ENCODE data around the gene AKR1C2. TPM values are rescaled to one million over a fixed set of nuclear protein-coding genes. Genes with fewer than 3 reads are reported as not detected.

Gene AKR1C2
- total RNA-seq, 1 donor from 2014 or later: 87.5 TPM

DNA sequence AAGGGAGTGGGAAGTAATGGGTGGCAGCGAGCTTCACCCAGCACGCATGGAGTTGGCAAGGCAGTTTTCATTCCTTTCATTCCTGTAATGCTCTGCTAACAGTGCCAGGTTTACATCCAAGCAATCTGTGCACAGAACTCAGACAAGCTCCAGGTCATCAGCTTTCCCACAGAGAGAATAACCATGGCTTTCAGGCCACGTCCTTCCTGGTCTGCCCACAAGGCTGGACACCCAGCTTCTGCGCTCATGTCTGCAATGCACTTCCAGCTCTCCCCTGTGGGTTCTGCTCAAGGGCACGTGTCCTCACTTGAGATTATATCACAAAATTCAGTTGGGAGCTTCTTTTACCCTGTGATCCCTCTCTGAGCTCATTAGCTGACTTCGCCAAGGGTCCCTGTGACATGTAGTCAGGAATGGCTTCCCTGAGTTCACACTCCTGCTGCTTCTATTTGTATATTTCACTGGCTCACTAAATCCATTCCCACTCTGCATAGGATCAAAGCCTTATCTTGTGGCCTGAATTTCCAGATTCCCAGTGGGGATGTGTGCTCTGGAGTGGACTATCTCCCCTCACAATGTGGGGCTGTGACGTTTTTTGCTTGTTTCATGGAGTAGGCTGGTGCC, 18.6 kb downstream of the AKR1C2 start:
- DNase-seq (ENCODE audit: extremely low spot score, unreplicated experiment): no peak
- Mint-ChIP-seq H3K9me3 (no peaks in the 10 kb centered on the region), H3K4me3 (no peak overlapping the region), H3K36me3 (no peaks in the 10 kb centered on the region), H3K27ac (peak overlapping the region; percentile 18), H3K27me3 (no peaks in the 10 kb centered on the region), H3K4me1 (ENCODE audit: unreplicated experiment) (peaks cover 8% of the 10 kb centered on the region)
- TF ChIP-seq, protein P1, sequence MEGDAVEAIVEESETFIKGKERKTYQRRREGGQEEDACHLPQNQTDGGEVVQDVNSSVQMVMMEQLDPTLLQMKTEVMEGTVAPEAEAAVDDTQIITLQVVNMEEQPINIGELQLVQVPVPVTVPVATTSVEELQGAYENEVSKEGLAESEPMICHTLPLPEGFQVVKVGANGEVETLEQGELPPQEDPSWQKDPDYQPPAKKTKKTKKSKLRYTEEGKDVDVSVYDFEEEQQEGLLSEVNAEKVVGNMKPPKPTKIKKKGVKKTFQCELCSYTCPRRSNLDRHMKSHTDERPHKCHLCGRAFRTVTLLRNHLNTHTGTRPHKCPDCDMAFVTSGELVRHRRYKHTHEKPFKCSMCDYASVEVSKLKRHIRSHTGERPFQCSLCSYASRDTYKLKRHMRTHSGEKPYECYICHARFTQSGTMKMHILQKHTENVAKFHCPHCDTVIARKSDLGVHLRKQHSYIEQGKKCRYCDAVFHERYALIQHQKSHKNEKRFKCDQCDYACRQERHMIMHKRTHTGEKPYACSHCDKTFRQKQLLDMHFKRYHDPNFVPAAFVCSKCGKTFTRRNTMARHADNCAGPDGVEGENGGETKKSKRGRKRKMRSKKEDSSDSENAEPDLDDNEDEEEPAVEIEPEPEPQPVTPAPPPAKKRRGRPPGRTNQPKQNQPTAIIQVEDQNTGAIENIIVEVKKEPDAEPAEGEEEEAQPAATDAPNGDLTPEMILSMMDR (conservative IDR thresholded peaks at IDR 0.05): no peak

DNA sequence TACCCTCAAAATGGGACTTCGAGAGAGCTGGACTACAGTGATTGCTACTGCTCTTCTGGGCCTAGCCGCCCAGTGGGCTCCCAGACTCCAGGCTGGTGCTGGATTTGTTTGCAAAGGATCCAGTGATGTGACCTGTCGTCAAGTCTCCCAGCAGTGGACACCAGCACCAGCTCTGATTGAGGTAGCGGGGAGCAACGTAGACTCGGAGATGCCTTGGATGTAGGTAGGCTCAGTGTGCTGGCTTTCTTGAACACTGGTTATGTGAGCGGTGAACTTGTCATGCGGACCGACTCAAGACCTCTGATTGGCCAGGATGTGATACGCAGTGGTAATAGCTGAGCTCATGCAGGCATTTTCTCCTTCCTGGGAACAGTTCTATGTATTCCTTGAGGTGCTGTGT, 19.4 kb downstream of the AKR1C2 start:
- no peak for DNase-seq (ENCODE audit: extremely low spot score, unreplicated experiment)
- Mint-ChIP-seq H3K4me1 (ENCODE audit: unreplicated experiment) (peaks cover 8% of the 10 kb centered on the region), H3K27ac (no peak overlapping the region), H3K36me3 (no peaks in the 10 kb centered on the region), H3K4me3 (no peak overlapping the region), H3K27me3 (no peaks in the 10 kb centered on the region), H3K9me3 (no peaks in the 10 kb centered on the region)
- TF ChIP-seq, protein P1 (conservative IDR thresholded peaks at IDR 0.05): no peak

DNA sequence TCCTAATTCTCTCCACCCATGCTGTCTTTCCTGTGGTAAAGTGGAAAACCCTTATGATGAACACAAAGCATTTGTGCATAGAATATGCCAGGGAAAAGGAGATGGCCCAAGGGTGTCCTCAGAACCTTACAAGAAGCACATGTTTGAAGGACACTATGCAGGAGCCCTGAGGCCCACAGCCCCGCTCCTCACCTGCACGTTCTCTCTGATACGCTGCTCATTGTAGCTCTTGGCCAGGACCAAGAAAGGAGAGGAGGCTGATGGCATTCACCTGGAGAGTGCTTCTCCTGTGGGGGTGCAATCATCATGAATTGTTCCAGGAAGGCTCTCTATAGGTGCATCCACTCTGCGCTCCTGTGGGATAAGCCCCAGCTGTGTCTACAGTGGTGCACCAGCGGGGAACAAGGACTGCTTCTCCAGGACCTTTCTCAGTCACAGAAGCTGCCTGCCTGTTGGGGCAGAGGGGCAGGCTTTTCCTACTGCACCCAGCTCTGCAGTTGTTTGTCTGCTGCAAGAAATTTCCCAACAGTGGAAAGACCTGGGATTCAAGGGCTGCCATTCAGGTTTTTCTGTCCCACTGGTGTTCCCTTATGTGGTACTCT, 19.9 kb downstream of the AKR1C2 start:
- no peaks in the 10 kb centered on the region for H3K9me3 Mint-ChIP-seq
- H3K4me3 Mint-ChIP-seq: no peak overlapping the region
- DNase-seq (ENCODE audit: extremely low spot score, unreplicated experiment): no peak
- TF ChIP-seq, protein P1 (conservative IDR thresholded peaks at IDR 0.05): no peak
- no peak overlapping the region for H3K27ac Mint-ChIP-seq
- no peaks in the 10 kb centered on the region for H3K27me3 Mint-ChIP-seq
- no peaks in the 10 kb centered on the region for H3K36me3 Mint-ChIP-seq
- peaks cover 8% of the 10 kb centered on the region for H3K4me1 Mint-ChIP-seq (ENCODE audit: unreplicated experiment)

DNA sequence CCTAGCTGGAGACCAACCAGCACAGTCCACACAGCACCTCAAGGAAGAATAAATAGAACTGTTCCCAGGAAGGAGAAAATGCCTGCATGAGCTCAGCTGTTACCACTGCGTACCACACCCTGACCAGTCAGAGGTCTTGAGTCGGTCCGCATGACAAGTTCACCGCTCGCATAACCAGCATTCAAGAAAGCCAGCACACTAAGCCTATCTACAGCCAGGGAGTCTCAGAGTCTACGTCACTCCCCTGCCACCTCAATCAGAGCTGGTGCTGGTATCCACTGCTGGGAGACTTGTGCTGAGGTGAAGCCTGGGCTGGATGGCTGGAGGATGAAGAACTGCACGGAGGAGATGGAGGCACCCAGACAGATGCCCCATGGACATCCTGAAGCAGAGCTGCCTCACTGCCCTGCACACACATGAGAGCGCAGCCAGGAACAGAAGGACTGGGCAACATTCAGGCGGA, 20.9 kb downstream of the AKR1C2 start:
- TF ChIP-seq, protein P1 (conservative IDR thresholded peaks at IDR 0.05): no peak
- H3K9me3 Mint-ChIP-seq: no peaks in the 10 kb centered on the region
- H3K4me1 Mint-ChIP-seq (ENCODE audit: unreplicated experiment): peaks cover 8% of the 10 kb centered on the region
- H3K27ac Mint-ChIP-seq: peak overlapping the region; percentile 89
- H3K36me3 Mint-ChIP-seq: no peaks in the 10 kb centered on the region
- H3K4me3 Mint-ChIP-seq: no peak overlapping the region
- DNase-seq (ENCODE audit: extremely low spot score, unreplicated experiment): no peak
- H3K27me3 Mint-ChIP-seq: no peaks in the 10 kb centered on the region

DNA sequence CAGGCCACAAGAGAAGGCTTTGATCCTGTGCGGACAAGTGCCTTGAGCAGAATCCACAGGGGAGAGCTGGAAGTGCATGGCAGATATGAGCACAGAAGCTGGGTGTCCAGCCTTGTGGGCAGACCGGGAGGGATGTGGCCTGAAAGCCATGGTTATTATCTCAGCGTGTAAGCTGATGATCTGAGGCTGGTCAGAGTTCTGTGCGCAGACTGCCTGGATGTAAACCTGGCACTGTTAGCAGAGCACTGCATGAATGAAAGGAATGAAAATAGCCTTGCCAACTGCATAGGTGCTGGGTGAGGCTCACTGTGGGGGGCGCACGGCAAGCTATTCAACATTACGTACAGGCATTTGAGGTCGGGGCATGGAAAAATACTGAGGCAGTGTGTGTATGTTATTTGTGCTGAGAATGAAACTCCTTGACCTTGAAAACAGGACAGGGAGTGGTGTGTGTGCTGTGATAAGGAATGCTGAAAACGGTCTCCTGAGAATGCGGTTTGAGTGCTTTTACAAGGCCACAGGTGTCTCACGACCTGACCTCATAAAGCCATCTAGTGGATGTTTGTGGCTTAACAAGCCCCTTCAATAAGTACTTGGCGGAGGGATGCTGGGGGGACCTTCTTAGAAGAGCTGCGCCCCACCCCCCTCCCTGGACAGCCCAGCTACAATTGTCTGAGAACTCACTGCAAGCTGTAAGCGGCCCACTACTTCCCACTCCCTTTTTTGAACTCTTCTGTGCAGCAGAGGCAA, 21.8 kb downstream of the AKR1C2 start:
- no peaks in the 10 kb centered on the region for H3K27me3 Mint-ChIP-seq
- H3K27ac Mint-ChIP-seq: peak overlapping the region; percentile 89
- no peaks in the 10 kb centered on the region for H3K36me3 Mint-ChIP-seq
- H3K9me3 Mint-ChIP-seq: no peaks in the 10 kb centered on the region
- no peak for DNase-seq (ENCODE audit: extremely low spot score, unreplicated experiment)
- peak overlapping the region; percentile 41 for H3K4me3 Mint-ChIP-seq
- peaks cover 8% of the 10 kb centered on the region for H3K4me1 Mint-ChIP-seq (ENCODE audit: unreplicated experiment)
- TF ChIP-seq, protein P1 (conservative IDR thresholded peaks at IDR 0.05): peak; percentile 48

All from type B pancreatic cell (in vitro differentiated cells).